IPS-NIHi11 (cell line): ENCODE measurements around the gene ACIN1.

Experiments used
- DNase-seq: peaks from one replicate; pipeline ENCODE4 v3.0.0; 2012; ENCODE audit warnings: mixed read lengths, low spot score

Gene ACIN1

GRCh38 chr14:23080474-23080873, 14.5 kb downstream of the ACIN1 start:
- DNase-seq = no peak

GRCh38 chr14:23079716-23080115, 15.2 kb downstream of the ACIN1 start:
- DNase-seq = no peak

DNA sequence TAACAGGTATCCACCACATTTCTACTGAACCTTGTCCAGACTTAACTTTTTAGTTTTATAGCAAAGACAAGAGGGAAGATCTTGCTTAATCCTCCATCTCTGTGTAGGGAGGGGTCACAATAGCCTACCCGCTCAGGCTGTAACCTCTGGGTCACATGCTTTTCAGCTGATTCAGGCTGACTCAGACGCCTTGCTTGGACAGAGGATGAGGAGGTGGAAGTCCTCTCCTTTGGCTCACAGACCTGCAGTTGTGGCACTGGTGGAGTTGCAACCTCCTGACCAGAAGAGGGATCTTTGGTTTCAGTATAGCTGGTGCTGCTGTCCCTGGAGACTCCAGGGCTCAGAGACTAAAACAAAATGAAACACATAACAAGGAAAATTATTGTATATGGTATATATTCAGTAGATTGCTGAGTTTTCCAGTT, 16.2 kb downstream of the ACIN1 start:
- no peak for DNase-seq

DNA sequence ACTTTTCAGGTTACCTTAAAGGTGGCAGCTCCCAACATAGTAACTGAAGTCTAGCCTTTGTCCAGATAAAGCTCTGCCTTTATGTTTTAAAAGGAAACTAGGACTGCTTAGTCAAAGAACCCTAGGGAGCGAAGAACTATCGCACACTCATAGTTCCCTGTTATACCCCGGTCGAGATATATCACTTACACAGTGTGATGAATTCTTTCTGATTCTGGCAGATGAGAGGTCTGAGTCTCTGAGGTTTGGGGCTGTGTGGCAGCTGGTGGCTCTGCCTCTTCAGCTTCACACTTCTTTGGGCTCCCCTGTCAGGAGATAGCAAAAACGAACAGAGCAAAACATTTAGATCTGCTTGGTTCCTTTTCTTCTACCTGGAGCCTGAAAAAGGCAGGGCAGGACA, 17.0 kb downstream of the ACIN1 start:
- DNase-seq = no peak

DNA sequence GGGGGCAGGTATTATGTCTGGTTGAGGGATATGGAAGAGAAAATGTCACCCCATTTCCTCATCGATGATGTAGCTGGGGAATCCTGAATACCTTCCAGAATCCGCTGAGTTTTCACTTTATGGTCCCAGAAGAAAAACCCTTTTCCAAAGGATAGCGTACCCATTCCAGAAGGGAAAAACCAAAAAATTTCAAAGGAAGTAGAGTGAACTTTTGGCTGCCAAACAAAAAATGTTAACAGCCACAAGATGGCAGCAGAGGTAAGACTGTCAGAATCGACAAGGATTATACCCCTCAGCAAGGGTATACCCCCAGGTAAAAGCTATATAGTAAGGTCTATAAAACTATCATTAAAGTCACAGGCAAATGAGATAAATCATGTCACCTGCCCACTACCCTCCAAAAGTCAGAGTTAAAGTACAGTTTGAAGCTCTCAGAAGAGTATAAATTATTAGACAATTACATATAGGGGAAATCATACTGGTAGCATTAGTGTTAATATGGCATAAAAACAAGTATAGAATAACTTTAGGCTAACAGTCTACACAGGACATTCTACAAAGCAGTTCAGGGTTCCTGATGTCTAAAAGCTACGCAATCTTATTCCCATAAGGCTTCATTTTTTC, 18.0 kb downstream of the ACIN1 start:
- no peak for DNase-seq

- no peak for DNase-seq
These were observed 20.0 kb downstream of the ACIN1 start for GRCh38 chr14:23074906-23075305.

DNA sequence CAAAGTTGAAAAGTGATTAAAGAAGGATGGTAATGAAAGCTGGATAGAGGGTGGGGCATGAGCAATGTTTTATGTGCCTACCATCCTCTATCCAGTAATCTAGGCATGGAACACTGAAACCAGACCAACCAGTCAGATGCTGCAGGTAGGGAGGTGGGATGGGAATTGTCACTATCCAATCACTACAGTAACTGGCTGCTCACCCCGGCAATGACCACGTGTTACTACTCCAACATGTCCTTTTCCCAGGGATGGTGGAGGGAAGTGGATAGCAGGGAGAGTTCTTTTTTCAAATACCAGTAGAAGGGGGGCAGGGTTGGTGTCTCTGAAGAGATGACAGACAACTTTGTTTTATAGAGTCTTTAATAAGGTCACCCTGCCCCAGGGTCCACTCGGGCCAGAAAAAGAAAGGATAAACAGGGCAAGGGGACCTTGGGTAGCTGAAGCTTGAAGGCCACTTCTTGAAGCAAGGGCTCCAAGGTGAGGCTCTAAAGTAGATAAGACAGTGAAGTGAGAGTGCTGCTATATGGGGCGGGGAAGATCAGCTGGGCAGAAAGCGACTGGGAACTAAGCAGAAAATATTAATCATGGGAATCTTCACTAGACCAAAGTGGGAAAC, 22.9 kb downstream of the ACIN1 start:
- DNase-seq = no peak

- peak; percentile 88 for DNase-seq
These were observed 23.6 kb downstream of the ACIN1 start for GRCh38 chr14:23071244-23071920.

DNA sequence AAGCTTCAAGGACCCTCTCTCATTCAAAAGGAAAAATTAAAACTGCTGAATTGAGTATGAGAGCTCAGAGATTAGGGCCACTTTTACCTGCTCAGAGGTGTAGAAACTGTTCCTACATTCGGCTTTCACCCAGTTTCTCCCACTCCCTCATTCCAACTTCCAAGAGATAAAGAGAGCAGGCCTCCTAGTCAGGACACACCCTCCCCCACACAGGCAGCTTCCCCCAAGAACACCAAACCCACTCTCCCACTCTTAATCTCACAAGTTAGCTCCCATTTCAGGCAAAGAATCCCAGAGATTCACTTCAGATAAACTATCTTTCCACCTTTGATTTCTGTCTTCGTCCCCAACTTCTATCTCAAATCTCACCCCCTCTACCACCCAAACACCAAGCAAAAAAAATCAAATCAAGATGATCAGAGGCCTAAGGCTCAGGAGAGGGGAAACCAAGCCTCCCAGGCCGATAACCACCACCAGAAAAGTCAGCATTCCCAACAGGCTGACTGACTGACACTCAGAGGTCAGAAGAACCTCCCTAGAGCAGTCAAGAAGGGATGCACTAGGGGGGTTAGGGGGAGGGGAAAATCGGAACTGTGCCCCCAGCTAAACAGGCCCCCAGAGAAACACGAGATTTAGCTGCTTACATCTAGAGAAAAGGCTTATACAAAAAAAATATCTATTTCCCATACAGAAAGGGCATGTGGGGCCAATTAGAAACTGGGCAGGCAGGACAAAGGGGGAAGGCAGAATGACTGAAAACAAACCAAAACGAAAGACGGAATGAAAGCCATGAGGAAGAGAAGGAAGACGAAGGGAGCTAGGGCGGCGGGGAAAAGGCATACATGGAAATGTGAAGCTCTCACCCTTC, 24.4 kb downstream of the ACIN1 start:
- no peak for DNase-seq

DNA sequence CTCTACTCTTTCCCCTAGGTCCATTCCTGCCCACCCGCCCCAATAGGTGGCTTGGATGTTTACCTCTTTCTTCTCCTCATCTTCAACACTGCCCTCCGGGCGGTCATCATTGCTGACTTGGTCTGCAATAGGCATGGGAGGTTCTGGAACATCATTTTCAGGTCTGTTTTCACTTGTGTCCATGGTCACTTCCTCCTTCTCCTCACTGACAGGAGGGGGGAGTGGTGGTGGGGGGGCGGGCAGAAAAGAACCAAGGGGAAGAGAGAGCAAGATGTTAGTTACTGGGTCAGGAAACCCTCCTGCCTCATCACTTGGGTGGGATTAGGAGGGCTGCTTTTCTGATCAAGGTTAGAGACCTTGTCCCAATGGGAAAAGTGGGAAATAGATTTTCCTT, 25.5 kb downstream of the ACIN1 start:
- no peak for DNase-seq

DNA sequence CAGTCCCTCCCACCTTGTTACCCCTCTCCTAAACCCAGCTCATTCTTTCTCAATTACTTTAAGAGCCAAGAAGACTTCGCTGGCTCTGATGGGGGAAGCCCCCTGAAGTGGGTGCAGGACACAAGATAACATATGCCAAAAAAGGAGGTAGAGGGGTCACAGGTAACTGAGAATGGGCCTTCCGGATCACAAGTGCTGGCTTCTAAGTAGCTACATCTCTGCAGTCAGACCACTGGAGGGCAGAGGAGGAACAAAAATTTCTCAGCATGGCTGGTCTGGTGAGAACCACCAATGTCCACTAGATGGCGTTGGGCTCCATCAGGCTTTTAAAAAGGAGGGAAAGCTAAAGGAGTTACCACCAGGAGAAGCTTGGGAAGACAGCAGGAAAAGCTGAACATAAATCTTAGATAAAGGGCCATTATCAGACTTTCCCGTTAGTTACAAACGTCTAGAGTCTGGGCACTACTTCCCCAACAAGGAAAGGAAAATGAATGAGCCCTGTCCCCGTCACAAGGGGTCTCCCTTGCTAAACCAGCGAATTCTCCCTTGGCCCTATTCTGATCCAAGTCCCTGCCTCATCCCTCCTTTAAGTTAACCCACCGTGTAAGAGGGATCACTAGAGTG, 26.0 kb downstream of the ACIN1 start:
- DNase-seq = peak; percentile 85

DNA sequence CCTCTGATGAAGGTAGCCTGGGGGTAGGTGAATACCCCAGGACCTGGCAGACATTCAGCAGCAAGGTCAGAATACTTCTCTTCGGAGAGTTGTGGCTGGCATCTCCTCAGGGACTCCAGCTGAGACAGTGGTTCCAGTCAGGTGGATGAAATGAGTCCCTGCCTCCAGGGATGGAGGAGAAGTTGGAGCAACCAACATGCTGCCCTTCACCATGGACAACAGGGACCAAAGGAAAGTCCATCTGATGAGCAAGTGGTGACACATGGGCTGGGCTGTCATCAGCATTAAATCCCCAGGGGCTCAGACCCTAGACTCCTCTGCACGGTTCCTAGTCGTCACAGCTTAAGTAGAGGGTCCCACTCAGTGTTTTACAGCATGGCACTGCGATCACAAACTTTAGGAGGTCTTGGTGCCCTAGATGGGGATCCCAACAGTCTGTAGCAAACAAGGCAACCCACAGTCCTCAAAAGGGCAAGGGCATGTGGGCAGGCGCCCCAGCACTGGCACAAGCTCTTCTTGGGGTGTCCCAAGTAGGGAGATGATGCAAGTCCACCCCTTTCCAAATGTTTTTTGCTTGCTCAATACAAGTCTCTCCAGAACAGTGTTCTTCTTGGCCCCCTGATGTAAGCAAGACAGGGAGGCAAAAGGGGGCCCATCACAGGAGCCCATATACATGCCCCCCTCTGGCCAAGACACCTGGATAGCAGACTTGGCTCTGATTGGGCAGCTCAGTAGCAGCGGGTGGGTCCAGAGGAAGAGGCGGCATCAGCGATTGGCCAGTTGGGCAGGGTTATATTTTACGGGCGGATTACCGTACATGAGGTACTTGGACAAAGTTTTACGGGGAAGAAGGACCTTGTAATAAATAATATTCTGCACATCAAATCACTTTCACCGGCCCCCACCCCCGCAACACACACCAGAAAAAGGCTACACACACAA, 26.8 kb downstream of the ACIN1 start:
- no peak for DNase-seq

GRCh38 chr14:23066855-23067744, 27.8 kb downstream of the ACIN1 start:
- no peak for DNase-seq

- DNase-seq = no peak
These were observed 28.6 kb downstream of the ACIN1 start for GRCh38 chr14:23066368-23066767.

GRCh38 chr14:23063601-23064000, 31.3 kb downstream of the ACIN1 start:
- DNase-seq = no peak

- DNase-seq = no peak
These were observed 32.9 kb downstream of the ACIN1 start for GRCh38 chr14:23062002-23062401.

DNA sequence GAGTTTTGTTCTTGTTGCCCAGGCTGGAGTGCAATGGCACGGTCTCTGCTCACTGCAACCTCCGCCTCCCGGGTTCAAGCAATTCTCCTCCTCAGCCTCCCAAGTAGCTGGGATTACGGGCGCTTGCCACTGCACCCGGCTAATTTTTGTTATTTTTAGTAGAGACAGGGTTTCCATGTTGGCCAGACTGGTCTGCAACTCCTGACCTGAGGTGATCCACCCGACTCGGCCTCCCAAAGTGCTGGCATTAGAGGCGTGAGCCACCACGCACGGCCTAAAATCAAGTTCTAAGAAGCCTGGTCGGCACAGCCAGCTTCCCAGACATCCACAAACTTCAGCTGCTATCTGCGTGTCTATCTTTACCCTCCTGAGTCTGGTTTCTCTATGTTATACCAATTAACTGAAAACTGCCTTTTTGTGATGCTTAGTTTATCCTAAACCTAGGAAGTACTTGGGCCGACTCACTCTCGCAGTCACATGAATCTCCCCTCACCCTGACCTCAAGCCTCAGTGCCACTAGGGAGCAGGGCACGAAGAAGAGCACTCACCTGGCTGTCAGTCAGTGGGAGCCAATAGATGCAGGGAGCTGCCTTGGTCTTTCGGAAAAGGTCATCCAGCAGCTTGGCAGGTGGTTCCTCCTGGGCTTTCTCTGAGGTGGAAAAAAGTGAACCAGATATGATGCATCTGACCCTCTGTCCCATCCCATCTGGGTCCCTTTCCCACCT, 34.2 kb downstream of the ACIN1 start:
- no peak for DNase-seq

DNA sequence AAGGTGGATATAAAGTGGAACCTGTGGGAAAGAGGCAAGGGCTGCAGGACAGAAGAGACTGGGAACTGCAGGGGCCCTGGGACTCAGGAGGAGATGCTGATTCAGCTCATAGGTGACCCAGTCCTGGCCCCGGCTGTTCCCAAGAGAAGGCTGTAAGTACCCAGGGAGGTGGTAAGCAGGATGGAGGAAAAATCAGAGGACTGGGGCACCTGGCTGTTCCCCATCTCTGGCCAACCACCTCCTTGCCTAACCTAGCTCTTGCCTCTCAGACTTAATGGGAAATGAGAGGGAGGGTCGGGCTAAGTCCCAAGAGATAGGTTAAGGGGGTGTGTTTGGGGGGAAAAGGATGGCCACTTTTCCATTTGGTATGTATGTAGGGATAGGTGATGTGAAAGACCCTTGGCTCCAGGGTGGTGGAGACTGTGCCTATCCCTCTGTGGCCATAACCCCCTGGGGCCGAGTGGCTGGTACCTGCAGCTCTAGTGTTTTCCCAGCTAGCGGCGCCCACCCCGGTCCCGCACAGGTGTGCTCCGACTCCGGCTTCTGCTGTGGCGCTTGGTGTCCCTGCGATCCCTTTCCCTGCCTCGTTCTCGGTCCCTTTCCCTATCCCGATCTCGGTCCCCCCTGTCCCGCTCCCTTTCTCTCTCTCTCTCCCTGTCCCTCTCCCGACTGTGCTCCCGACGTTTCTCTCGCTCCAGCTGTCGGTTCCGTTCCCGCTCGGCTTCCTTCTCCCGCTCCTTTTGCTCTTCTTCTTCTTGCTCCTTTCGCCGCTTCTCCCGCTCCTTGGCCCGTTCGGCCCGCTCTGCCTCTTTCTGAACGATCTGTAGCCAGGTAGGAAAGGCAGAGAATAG, 36.1 kb downstream of the ACIN1 start:
- DNase-seq = no peak
